ENCODE measurements around the gene GRM7. TPM values are rescaled to one million over a fixed set of nuclear protein-coding genes. Genes with fewer than 3 reads are reported as not detected.

GRM7 gene
- total and polyA plus RNA-seq, 2 donors (not counting 1 experiment from before 2014, with no cell fraction given) = not detected

DNA sequence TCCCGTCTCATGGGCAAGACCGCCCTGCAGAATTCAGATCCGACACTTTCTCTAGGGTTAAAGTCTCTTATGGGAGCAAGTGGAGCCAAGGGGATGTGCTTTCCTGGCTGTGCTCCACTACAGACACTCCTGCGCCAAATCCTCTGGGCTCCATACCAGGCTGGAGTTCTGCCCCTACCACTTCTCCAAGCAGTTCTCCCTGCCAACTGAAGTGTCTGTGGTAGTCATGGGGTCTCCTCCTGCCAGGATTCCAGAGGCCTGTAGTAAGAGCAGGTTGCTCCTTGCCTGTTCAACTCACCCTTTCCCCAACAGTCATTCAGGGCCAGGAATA lies 403.2 kb downstream of the GRM7 start:
- Histone ChIP-seq H3K4me3 (ENCODE audit: control extremely low read depth in 1 of 5, extremely low read depth in 1 of 5, insufficient read depth in 1 of 5, low read depth in 2 of 5, low read length in 4 of 5) (no peak overlapping the region), H3K36me3 (replicated peaks in 1 of 2; ENCODE audit: control extremely low read depth in 1 of 2, control insufficient read depth in 1 of 2, extremely low read depth in 1 of 2, insufficient read depth in 2 of 2, low read length in 1 of 2) (no peaks in the 10 kb centered on the region), H3K27me3 (replicated peaks in 1 of 4; ENCODE audit: control extremely low read depth in 1 of 4, control insufficient read depth in 3 of 4, insufficient read depth in 4 of 4, low read length in 3 of 4) (no peaks in the 10 kb centered on the region), H3K4me1 (ENCODE audit: control insufficient read depth in 2 of 2, insufficient read depth in 2 of 2, low read length in 2 of 2) (no peaks in the 10 kb centered on the region), H3K79me2 (ENCODE audit: control insufficient read depth, insufficient read depth, low read length) (no peaks in the 10 kb centered on the region), H3K9ac (ENCODE audit: low read length) (no peak overlapping the region), H3K27ac (ENCODE audit: low read length in 2 of 2) (no peak overlapping the region), H4K20me1 (ENCODE audit: control insufficient read depth, insufficient read depth, low read length, poor library complexity, severe bottlenecking) (no peaks in the 10 kb centered on the region), H3K9me3 (ENCODE audit: control extremely low read depth in 1 of 3, control insufficient read depth in 2 of 3, insufficient read depth in 1 of 3, low read length in 2 of 3) (peaks cover 0 to 11% (median 0%) of the 10 kb centered on the region in 3 donors), H2AFZ (ENCODE audit: insufficient read depth, low read depth, low read length, poor library complexity, severe bottlenecking) (no peak overlapping the region), H3K4me2 (replicated peaks; ENCODE audit: low read depth, low read length, poor library complexity, severe bottlenecking) (no peak overlapping the region)
- TF ChIP-seq, protein P1, sequence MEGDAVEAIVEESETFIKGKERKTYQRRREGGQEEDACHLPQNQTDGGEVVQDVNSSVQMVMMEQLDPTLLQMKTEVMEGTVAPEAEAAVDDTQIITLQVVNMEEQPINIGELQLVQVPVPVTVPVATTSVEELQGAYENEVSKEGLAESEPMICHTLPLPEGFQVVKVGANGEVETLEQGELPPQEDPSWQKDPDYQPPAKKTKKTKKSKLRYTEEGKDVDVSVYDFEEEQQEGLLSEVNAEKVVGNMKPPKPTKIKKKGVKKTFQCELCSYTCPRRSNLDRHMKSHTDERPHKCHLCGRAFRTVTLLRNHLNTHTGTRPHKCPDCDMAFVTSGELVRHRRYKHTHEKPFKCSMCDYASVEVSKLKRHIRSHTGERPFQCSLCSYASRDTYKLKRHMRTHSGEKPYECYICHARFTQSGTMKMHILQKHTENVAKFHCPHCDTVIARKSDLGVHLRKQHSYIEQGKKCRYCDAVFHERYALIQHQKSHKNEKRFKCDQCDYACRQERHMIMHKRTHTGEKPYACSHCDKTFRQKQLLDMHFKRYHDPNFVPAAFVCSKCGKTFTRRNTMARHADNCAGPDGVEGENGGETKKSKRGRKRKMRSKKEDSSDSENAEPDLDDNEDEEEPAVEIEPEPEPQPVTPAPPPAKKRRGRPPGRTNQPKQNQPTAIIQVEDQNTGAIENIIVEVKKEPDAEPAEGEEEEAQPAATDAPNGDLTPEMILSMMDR (IDR thresholded peaks at IDR 0.05) = no peak
- no peak for TF ChIP-seq EZH2 (IDR thresholded peaks at IDR 0.05; ENCODE audit: borderline replicate concordance, insufficient read depth, low read depth, low read length, poor library complexity, severe bottlenecking)
- 96% methylated on average over 3 of the region's 4 CpGs for WGBS (ENCODE audit: insufficient coverage)
- CTCF ChIA-PET = no interaction called here
- no peak for ATAC-seq (ENCODE audit: low read depth)
- intact Hi-C loops (cut with micrococcal nuclease) = no loop called here
- Mint-ChIP-seq H3K27me3 (no peaks in the 10 kb centered on the region), H3K4me3 (no peak overlapping the region), H3K4me1 (no peaks in the 10 kb centered on the region), H3K27ac (no peak overlapping the region), H3K9me3 (ENCODE audit: insufficient read depth) (peaks cover 2% of the 10 kb centered on the region)
- POLR2A ChIA-PET = no interaction called here
- no peak for DNase-seq

DNA sequence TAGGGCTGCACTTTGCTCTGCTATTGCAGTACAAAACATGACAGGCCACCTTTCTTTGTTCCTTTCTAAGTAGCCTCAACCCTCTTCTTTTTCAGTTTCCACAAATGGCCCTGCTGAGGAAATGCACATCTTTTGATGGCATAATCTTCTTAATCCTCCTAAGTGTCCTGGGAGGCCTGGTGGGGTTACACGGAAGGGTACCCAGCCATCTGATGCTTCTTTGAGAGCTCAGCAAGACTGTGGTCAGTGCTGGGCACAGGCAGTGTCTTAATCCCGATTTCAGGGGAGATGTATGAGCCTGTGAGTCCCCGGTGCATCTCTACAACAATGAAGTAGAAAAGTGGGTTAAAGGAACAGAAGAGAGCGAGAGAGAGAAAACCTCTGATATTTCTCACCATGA lies 404.8 kb downstream of the GRM7 start:
- Histone ChIP-seq H3K9me3 (ENCODE audit: control extremely low read depth in 1 of 3, control insufficient read depth in 2 of 3, insufficient read depth in 1 of 3, low read length in 2 of 3) (peaks cover 0 to 11% (median 0%) of the 10 kb centered on the region in 3 donors), H3K4me1 (ENCODE audit: control insufficient read depth in 2 of 2, insufficient read depth in 2 of 2, low read length in 2 of 2) (no peaks in the 10 kb centered on the region), H3K79me2 (ENCODE audit: control insufficient read depth, insufficient read depth, low read length) (no peaks in the 10 kb centered on the region), H2AFZ (ENCODE audit: insufficient read depth, low read depth, low read length, poor library complexity, severe bottlenecking) (no peak overlapping the region), H3K27me3 (replicated peaks in 1 of 4; ENCODE audit: control extremely low read depth in 1 of 4, control insufficient read depth in 3 of 4, insufficient read depth in 4 of 4, low read length in 3 of 4) (no peaks in the 10 kb centered on the region), H4K20me1 (ENCODE audit: control insufficient read depth, insufficient read depth, low read length, poor library complexity, severe bottlenecking) (no peaks in the 10 kb centered on the region), H3K36me3 (replicated peaks in 1 of 2; ENCODE audit: control extremely low read depth in 1 of 2, control insufficient read depth in 1 of 2, extremely low read depth in 1 of 2, insufficient read depth in 2 of 2, low read length in 1 of 2) (no peaks in the 10 kb centered on the region), H3K4me2 (replicated peaks; ENCODE audit: low read depth, low read length, poor library complexity, severe bottlenecking) (no peak overlapping the region), H3K9ac (ENCODE audit: low read length) (no peak overlapping the region), H3K27ac (ENCODE audit: low read length in 2 of 2) (no peak overlapping the region), H3K4me3 (ENCODE audit: control extremely low read depth in 1 of 5, extremely low read depth in 1 of 5, insufficient read depth in 1 of 5, low read depth in 2 of 5, low read length in 4 of 5) (no peak overlapping the region)
- POLR2A ChIA-PET = no interaction called here
- DNase-seq = no peak
- Mint-ChIP-seq H3K4me3 (no peak overlapping the region), H3K4me1 (no peaks in the 10 kb centered on the region), H3K27me3 (no peaks in the 10 kb centered on the region), H3K9me3 (ENCODE audit: insufficient read depth) (peaks cover 2% of the 10 kb centered on the region), H3K27ac (no peak overlapping the region)
- WGBS (ENCODE audit: insufficient coverage) = 82% methylated on average over 1 of the region's 4 CpGs
- intact Hi-C loops (cut with micrococcal nuclease) = no loop called here
- CTCF ChIA-PET = no interaction called here
- TF ChIP-seq EZH2 (IDR thresholded peaks at IDR 0.05; ENCODE audit: borderline replicate concordance, insufficient read depth, low read depth, low read length, poor library complexity, severe bottlenecking) = no peak
- TF ChIP-seq, protein P1 (IDR thresholded peaks at IDR 0.05) = no peak
- no peak for ATAC-seq (ENCODE audit: low read depth)
